ENCODE results near the gene ASIC2.

GRCh38 chr17:33299115-33299514, 6.0 kb upstream of the ASIC2 start:
- TF ChIP-seq SUZ12 (IDR thresholded peaks at IDR 0.05) (no peak), BHLHE40 (IDR thresholded peaks at IDR 0.05; ENCODE audit: borderline replicate concordance) (no peak), SP1 (IDR thresholded peaks at IDR 0.05) (no peak), CTBP1 (IDR thresholded peaks at IDR 0.05; ENCODE audit: borderline replicate concordance) (no peak), ZNF384 (IDR thresholded peaks at IDR 0.05) (no peak), ELF4 (IDR thresholded peaks at IDR 0.05) (no peak)

Data from HEK293T (cell line).